ENCODE measurements around the gene TBCD.
A peak's percentile ranks its signal among the peaks of the same experiment; 100 is the strongest.
"Not testable (repeated sequence)": the region's sequence is repeated elsewhere in the genome, so short reads cannot be mapped to it uniquely, and the experiment has no call there.

Gene TBCD

DNA sequence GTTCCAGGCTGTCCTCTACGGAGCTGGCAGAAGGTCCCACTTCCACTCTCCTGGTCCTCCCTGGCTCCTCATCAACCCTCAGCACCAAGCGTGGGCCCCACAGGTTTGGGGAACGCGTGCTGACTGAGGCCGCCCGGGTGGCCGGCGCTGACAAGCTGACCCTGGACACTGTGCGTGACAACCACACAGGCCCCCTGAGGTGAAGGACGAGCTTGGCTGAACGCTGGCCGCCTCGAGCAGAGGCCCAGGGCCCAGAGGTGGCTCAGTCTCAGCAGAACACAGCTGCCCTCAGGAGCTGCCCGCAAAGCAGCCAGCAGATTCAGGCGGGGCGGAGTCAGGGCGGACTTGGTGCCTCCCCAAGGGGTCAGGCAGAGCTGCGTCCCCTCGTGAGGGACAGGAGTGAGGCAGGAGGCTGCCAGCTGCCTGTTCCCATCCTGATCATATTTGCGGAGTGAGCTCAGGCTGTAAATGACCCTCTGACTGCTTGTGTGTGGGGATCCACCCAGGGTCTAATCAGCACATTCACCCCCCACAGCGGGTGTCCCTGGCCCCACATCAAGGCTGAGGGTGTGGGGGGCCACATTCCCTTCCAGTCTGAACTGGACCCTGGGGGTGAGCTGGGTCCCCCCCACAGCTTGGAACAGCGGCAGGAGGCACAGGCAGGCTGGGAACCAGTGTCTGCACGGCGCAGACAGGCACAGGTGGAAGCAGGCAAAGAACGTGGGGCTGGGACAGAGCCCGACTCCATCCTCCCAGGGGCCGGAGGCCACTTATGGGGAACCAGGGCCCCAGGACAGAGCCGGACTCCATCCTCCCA lies 222.5 kb downstream of the TBCD start:
- intact Hi-C loops (cut with DNase I) = no loop called here
- DNase-seq = no peak

DNA sequence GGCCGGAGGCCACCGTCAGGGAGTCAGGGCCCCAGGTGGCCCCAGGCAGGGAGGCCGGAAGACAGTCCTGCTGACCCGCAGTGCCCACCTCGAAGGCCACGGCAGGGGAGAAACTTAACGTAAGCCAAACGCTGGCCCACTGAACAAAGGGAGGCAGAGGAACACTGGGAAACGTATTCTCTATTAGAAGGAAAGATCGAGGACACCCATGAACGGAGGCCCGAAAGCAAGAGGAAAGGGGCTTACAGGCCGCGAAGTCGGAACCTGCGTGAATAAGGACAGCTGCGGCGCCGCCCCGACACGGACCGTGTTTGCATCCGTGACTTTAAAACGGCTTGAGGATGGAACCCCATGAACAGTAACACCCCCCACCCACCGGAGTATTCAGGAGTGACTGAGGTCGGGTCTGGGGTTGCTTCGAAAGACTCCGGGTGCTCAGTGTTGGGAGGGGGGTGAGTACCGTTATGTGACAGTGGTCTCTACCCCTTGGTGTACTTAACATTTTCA lies 225.2 kb downstream of the TBCD start:
- intact Hi-C loops (cut with DNase I) = no loop called here
- DNase-seq = no peak

DNA sequence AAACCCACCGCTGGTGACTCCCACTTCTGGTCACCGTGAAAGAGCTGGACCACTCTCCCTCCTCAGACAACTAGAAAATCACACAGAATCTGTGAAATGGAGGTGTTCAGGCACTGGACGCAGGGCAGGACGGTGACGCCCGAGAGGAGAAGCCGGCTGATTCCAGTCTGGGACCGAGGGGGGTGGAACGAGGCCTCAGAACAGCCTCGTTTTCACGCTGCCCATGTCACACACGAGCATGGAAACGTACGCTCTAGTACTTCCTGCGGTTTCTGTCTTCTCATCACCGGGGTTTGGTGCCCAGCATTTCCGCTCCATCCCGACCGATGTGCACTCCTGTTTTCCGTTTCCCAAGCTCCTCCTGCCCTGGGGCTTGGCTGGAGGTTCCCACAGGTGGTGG lies 225.7 kb downstream of the TBCD start:
- intact Hi-C loops (cut with DNase I) = no loop called here
- DNase-seq = no peak

DNA sequence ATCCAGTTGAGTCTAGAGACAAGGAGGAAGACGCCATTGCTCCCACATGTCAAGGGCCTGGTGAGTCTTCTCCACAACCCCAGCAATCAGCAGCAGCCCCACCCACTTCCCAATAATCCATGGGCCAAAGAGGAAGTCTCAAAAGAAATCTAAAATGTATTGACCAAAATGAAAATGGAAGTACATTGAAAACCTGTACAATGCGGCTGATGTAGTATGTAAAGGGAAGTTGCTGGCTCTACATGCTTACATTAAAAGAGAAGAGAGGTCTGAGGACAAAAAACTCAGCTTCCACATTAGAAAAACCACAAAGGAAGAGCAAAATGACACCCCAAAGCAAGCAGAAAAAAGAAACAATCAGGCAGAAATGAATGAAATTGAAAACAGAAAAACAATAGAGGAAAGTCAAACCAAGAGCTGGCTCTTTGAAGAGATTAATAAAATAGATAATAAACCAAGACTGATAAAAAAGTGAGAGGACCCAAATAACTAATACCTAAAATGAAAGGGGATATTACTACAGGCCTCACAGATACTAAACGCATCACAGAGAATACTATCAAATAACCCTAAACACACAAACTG lies 227.0 kb downstream of the TBCD start:
- no peak for DNase-seq
- intact Hi-C loops (cut with DNase I) = no loop called here

DNA sequence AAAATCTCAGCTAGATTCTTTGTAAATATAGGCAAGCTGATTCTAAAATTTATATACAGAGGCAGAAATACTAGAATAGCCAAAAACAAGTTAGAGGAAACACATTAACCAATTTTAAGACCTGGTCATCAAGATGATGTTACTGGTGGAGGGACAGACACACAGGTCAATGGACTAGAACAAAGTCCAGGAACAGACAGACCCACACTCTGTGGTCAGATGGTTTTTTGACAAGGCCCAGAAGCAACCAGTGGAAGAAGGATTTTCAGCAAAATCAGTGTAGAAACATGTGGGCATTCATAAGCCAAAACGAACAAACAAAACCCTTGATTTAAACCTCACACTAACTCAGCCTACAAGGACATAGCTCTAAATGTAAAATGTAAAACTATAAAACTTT lies 227.9 kb downstream of the TBCD start:
- intact Hi-C loops (cut with DNase I) = no loop called here
- DNase-seq = no peak

DNA sequence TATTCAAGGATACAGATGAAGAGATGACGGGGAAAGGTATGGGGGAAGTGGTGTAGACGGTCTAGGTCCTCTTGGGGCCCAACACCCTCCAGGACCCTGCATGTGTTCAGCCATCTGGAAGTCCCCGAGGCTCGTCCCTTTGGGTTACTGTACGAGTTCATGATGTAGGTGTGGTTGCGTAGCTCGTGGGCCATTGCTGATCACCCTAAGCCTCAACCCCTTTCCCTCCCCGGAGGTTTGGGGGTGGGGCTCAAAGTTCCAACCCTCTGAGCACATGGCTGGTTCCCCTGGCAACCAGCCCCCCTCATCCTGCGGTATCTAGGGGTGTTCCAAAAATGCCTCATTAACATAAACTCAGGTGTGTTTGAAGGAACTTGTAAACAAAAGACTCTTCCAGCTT lies 228.8 kb downstream of the TBCD start:
- DNase-seq = no peak
- intact Hi-C loops (cut with DNase I) = no loop called here

DNA sequence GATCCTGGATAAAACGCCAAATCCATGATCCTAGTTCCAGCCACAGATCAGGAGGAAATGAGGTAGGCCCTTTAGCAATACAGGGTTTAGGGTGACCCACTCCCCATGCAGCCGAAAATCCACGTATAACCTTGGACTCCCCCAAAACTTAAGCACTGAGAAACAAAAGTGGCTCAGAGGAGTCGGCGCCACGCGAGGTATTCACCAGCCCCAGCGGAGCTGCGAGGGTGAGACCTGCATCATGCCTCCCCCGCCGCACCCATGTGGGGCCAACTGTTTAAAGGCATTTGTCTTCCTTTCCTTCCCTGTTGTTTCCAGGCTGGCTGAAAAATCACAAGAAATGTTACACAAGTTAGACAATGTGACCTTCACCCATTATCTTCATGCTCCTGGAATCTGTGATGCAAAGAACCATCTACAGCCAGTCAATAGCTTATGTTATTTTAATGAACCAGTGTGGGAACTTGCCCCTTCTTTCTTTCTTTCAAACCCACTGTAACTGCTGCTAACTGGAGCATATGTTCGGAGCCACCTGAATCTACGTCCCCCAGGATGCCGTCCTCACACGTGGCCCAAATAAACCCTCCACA lies 229.4 kb downstream of the TBCD start:
- intact Hi-C loops (cut with DNase I) = no loop called here
- no peak for DNase-seq

DNA sequence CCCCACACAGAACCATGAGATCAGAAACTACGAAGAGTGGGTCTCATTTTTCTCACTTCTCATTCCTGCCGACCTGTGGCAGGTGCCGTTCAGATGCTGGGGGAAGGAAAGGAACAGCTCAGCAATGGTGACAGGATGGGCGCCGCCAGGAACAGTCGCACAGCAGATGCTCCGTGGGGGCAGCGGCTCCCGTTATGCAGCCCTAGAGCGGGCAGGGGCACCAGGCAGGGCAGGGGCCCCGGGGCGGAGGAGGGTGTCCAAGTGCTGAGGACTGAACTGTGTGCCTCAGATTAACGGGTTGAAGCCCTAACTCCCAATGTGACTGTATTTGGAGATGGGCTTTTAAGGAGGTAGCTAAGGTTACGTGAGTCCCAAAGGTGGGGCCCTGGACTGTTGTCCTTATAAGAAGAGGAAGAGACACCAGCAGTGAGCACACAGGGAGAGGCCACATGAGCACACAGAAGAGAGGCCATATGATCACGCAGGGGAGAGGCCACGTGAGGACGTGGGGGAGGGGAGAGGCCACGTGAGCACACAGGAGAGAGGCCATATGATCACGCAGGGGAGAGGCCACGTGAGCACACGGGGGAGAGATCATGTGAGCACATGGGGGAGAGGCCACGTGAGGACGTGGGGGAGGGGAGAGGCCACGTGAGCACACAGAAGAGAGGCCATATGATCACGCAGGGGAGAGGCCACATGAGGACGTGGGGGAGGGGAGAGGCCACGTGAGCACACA lies 231.8 kb downstream of the TBCD start:
- intact Hi-C loops (cut with DNase I) = no loop called here
- peak in 1 of 42 donors; percentile 27 for DNase-seq

DNA sequence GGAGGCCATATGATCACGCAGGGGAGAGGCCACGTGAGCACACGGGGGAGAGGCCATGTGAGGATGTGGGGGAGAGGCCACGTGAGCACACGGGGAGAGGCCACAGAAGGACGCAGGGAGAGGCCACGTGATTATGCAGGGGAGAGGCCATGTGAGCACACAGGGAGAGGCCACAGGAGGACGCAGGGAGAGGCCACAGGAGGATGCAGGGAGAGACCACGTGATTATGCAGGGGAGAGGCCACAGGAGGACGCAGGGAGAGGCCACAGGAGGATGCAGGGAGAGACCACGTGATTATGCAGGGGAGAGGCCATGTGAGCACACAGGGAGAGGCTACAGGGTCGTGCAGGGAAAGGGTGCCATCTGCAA lies 232.4 kb downstream of the TBCD start:
- intact Hi-C loops (cut with DNase I); DNase-seq: not testable (repeated sequence)

DNA sequence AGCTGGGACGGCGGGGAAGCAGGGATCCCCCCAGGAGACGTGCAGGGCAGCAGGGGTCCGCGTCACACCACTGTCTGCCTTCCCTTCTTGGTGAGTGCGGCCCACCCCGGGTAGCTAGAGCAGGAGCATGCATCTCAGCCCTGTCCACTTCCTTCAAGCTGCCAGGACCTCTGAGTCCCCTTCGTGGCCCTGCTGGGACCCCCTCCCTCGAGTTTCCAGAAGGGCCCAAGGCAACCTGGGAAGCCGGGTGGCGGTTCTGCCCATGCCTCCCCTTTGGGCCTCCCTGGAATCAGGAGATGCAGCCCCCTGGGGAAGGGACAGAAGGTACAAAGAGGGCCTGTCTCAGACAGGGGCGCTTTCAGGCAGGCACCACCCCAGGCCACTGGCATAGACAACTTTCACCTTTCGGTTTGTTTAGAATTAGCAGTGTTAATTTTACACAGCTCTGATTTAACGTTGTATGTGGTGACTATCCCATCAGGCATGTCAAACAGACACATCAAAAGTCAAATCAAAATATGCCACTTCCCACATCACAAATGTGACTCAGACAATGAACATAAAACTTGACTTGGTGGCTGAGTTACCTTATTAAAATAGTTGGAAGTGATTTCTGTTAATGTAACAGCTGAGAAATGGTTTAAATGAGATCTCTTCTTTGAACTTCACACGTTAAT lies 233.0 kb downstream of the TBCD start:
- DNase-seq = peak in 1 of 42 donors; percentile 28
- intact Hi-C loops (cut with DNase I) = no loop called here

DNA sequence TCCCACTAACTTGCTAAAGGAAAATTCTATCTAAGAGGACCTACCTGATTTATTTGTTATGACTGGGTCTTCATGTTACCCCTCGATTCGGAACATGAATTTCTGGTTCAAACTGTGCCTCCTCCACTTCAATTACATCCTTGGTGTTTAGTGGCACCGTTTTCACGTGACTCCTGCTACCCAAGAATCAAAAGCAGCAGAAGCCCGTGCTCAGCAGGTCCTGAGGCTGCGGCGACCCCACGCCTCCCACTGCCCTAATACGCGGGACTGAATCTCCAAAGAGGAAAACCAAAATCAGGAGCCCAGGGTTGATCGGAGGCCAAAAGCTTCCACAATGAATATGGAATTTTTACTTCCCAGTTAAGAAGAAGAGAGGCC lies 233.6 kb downstream of the TBCD start:
- no peak for DNase-seq
- intact Hi-C loops (cut with DNase I) = no loop called here

DNA sequence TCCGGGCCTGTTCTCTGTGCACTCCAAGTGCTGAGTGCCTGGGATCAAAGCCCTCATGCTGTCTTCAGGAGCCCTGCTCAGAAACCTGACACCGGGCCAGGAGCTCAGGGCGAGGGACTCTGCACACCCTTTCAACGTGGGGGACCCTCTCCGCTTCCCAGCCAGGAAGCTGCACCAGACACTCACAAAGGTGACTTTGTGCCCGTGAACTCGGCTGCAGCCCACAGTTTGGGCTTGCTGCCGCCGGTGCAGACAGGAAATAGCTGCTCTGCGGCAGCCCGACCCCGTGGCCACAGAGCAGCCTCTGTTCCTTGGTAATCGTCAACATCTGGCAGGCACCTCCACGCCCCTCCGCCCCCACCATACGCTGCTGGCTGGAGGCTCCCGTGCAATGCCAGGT lies 234.1 kb downstream of the TBCD start:
- DNase-seq = peak in 1 of 42 donors; percentile 39

DNA sequence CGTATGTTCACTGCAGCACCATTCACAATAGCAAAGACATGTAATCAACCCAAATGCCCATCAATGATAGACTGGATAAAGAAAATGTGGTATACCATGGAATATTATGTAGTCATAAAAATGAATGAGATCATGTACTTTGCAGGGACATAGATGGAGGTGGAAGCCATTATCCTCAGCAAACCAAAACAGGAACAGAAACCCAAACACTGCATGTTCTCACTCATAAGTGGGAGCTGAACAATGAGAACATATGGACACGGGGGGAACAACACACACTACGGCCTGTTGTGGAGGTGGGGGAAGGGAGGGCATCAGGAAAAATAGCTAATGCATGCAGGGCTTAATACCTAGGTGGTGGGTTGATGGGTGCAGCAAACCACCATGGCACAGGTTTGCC lies 237.2 kb downstream of the TBCD start:
- intact Hi-C loops (cut with DNase I); DNase-seq: not testable (repeated sequence)

More for the DNA sequence above, 234.1 kb downstream of the TBCD start:
- intact Hi-C loops (cut with DNase I) = no loop called here

DNA sequence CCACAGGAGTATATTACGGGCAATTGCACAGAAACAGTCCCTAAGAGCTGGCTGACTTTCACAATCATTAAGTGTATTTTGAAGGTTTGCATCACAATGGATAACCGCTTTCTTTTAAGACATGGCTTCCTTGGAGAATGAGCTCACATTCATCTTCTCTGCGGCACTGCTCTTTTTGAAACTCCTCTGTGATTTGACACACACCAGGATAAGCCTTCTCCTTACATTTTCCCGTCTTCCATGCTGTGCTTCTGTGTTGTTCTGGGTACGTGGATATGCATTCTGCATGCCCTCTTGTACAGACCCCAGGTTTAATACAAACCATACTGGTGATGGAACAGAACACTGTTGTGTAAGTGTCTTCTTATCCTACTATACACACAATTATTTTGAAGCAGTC lies 238.0 kb downstream of the TBCD start:
- DNase-seq = no peak
- intact Hi-C loops (cut with DNase I) = no loop called here

DNA sequence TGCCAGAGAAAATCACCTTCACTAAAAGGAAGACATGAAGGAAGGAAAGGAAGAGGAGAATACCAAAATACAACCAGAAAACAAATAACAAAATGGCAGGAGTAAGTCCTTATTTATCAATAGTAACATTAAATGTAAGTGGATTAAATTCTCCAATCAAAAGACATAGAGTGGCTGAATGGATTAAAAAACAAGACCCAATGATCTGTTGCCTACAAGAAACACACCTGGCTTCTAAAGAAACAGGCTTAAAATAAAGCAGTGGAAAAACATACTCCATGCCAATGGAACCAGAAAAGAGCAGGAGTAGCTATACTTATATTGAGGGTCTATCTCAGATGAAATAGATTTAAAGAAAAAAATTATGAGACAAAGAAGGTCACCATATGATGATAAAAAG lies 241.1 kb downstream of the TBCD start:
- DNase-seq = no peak
- intact Hi-C loops (cut with DNase I) = no loop called here
